Measurements from ENCODE around the gene KCNMA1. TPM values are rescaled to one million over a fixed set of nuclear protein-coding genes. Genes with fewer than 3 reads are reported as not detected.

KCNMA1 gene
- polyA plus RNA-seq, 1 of the 3 experiments (the other 2 are of a cell fraction) = 107 TPM

DNA sequence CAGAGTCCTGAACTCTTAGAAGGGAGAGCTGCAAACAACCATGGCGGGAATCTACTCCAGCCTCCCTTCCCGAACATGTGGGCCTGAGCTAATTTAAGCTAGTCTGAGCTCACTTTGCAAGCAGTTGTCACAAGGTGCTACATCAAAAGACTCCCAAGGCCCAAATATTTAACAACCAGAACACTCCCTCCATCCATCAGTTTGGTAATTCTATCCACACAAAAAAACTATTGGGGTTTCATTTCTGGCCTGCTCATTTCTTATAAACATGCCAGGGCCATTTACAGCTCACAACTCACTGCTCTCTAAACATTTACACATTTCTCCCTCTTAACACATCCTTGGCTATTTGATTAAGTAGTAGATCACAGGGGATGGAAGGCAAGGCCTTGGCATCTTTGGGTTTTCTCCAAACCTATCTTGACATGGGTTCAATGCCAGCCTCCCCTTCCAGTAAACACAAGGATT is 263.4 kb downstream of the KCNMA1 start:
- Histone ChIP-seq H4K20me1 (ENCODE audit: insufficient read depth) (no peaks in the 10 kb centered on the region), H3K9ac (no peak overlapping the region), H3K4me3 (ENCODE audit: low read depth in 2 of 2, low read length in 1 of 2) (no peak overlapping the region), H3F3A (replicated peaks; ENCODE audit: insufficient read depth) (no peaks in the 10 kb centered on the region), H3K4me1 (ENCODE audit: control insufficient read depth in 1 of 2, insufficient read depth in 2 of 2, low read depth in 1 of 2, low read length in 1 of 2) (no peaks in the 10 kb centered on the region), H2AFZ (ENCODE audit: low read depth) (no peak overlapping the region), H3K27ac (ENCODE audit: low read depth in 2 of 2, low read length in 1 of 2) (no peak overlapping the region), H3K27me3 (ENCODE audit: insufficient read depth) (no peaks in the 10 kb centered on the region), H3K36me3 (replicated peaks in 1 of 2; ENCODE audit: control insufficient read depth in 1 of 2, insufficient read depth in 2 of 2, low read length in 1 of 2) (peaks cover 0 to 7% of the 10 kb centered on the region in 2 experiments), H3K4me2 (no peak overlapping the region), H3K9me2 (no peaks in the 10 kb centered on the region), H3K9me3 (no peaks in the 10 kb centered on the region), H3K79me2 (ENCODE audit: insufficient read depth) (no peaks in the 10 kb centered on the region)
- ChIA-PET CTCF (interaction anchor here (2.1 kb wide), 1 partner anchor 200 kb away, joined by 5 read pairs; no protein-coding TSS in a partner anchor), POLR2A (no interaction called here)
- WGBS (ENCODE audit: low lambda C conversion rate) = 100% methylated on average over 2 of the region's 2 CpGs
- TF ChIP-seq SIN3A (IDR thresholded peaks at IDR 0.05; ENCODE audit: borderline replicate concordance, low read depth, low read length) (no peak), NFIC (IDR thresholded peaks at IDR 0.05; ENCODE audit: borderline replicate concordance) (no peak), FOSL2 (IDR thresholded peaks at IDR 0.05; ENCODE audit: borderline replicate concordance, low read depth) (no peak), TCF12 (IDR thresholded peaks at IDR 0.05) (no peak), SMC3 (IDR thresholded peaks at IDR 0.05; ENCODE audit: low read depth, low read length) (no peak), EZH2phosphoT487 (IDR thresholded peaks at IDR 0.05; ENCODE audit: borderline replicate concordance, low read depth) (no peak), FOXJ3 (CRISPR knock-in tag; IDR thresholded peaks at IDR 0.05) (no peak), RCOR1 (IDR thresholded peaks at IDR 0.05; ENCODE audit: low read length) (no peak), YY1 (IDR thresholded peaks at IDR 0.05; ENCODE audit: low read depth) (no peak), MXI1 (IDR thresholded peaks at IDR 0.05; ENCODE audit: low read depth, low read length) (no peak)
- TF ChIP-seq, protein P1, sequence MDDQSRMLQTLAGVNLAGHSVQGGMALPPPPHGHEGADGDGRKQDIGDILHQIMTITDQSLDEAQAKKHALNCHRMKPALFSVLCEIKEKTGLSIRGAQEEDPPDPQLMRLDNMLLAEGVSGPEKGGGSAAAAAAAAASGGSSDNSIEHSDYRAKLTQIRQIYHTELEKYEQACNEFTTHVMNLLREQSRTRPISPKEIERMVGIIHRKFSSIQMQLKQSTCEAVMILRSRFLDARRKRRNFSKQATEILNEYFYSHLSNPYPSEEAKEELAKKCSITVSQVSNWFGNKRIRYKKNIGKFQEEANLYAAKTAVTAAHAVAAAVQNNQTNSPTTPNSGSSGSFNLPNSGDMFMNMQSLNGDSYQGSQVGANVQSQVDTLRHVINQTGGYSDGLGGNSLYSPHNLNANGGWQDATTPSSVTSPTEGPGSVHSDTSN (IDR thresholded peaks at IDR 0.05) = no peak
- TF ChIP-seq, protein P2, sequence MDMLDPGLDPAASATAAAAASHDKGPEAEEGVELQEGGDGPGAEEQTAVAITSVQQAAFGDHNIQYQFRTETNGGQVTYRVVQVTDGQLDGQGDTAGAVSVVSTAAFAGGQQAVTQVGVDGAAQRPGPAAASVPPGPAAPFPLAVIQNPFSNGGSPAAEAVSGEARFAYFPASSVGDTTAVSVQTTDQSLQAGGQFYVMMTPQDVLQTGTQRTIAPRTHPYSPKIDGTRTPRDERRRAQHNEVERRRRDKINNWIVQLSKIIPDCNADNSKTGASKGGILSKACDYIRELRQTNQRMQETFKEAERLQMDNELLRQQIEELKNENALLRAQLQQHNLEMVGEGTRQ (IDR thresholded peaks at IDR 0.05; ENCODE audit: borderline replicate concordance, low read depth, low read length) = no peak
- TF ChIP-seq, protein P3, sequence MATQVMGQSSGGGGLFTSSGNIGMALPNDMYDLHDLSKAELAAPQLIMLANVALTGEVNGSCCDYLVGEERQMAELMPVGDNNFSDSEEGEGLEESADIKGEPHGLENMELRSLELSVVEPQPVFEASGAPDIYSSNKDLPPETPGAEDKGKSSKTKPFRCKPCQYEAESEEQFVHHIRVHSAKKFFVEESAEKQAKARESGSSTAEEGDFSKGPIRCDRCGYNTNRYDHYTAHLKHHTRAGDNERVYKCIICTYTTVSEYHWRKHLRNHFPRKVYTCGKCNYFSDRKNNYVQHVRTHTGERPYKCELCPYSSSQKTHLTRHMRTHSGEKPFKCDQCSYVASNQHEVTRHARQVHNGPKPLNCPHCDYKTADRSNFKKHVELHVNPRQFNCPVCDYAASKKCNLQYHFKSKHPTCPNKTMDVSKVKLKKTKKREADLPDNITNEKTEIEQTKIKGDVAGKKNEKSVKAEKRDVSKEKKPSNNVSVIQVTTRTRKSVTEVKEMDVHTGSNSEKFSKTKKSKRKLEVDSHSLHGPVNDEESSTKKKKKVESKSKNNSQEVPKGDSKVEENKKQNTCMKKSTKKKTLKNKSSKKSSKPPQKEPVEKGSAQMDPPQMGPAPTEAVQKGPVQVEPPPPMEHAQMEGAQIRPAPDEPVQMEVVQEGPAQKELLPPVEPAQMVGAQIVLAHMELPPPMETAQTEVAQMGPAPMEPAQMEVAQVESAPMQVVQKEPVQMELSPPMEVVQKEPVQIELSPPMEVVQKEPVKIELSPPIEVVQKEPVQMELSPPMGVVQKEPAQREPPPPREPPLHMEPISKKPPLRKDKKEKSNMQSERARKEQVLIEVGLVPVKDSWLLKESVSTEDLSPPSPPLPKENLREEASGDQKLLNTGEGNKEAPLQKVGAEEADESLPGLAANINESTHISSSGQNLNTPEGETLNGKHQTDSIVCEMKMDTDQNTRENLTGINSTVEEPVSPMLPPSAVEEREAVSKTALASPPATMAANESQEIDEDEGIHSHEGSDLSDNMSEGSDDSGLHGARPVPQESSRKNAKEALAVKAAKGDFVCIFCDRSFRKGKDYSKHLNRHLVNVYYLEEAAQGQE (IDR thresholded peaks at IDR 0.05; ENCODE audit: low read depth, low read length) = no peak
- DNase-seq = no peak

All from SK-N-SH (cell line).